ENCODE results near the gene CIB4. TPM values are rescaled to one million over a fixed set of nuclear protein-coding genes. Genes with fewer than 3 reads are reported as not detected.

The CIB4 gene
- total and polyA plus RNA-seq, 2 of the 4 experiments (the other 2 are of a cell fraction): not detected

GRCh38 chr2:26636935-26637334 is 4.2 kb downstream of the CIB4 start:
- DNase-seq: no peak
- Histone ChIP-seq H4K5ac (ENCODE audit: low read depth, low read length) (no peak overlapping the region), H3K23ac (ENCODE audit: low read depth, low read length) (no peak overlapping the region), H2BK20ac (ENCODE audit: low read depth, low read length) (no peak overlapping the region), H2BK15ac (ENCODE audit: low read depth, low read length) (no peak overlapping the region), H3K79me1 (ENCODE audit: low read depth in 1 of 2, low read length in 2 of 2) (no peaks in the 10 kb centered on the region), H2BK5ac (ENCODE audit: low read depth, low read length, poor library complexity, severe bottlenecking) (no peak overlapping the region), H3K14ac (replicated peaks; ENCODE audit: low read depth, low read length) (no peak overlapping the region), H3K18ac (ENCODE audit: low read depth, low read length) (no peak overlapping the region), H3K4me2 (ENCODE audit: low read depth, low read length) (no peak overlapping the region), H2BK120ac (ENCODE audit: low read depth, low read length) (no peak overlapping the region), H3K4ac (ENCODE audit: low read depth, low read length) (no peak overlapping the region), H2AK9ac (replicated peaks; ENCODE audit: low read depth, low read length, poor library complexity) (no peak overlapping the region), H4K91ac (ENCODE audit: insufficient read depth, low read depth, low read length) (no peak overlapping the region), H3K36me3 (ENCODE audit: control insufficient read depth, insufficient read depth, low read length) (no peaks in the 10 kb centered on the region), H3K56ac (ENCODE audit: extremely low read depth, insufficient read depth, low read length) (no peak overlapping the region), H3K27ac (ENCODE audit: insufficient read depth, low read length) (no peak overlapping the region), H4K20me1 (ENCODE audit: insufficient read depth, low read length) (no peaks in the 10 kb centered on the region), H4K8ac (ENCODE audit: low read depth in 2 of 2, low read length in 2 of 2) (no peak overlapping the region), H2AK5ac (ENCODE audit: low read depth, low read length) (no peak overlapping the region), H3K9ac (ENCODE audit: low read depth, low read length) (no peak overlapping the region), H3K4me1 (ENCODE audit: control insufficient read depth, insufficient read depth, low read length) (peaks cover 2% of the 10 kb centered on the region; the same call in 1 of the 2 replicates), H3K27me3 (ENCODE audit: control insufficient read depth, insufficient read depth, low read length) (peaks cover 46% of the 10 kb centered on the region), H3K4me3 (ENCODE audit: insufficient read depth, low read depth, low read length) (no peak overlapping the region), H2AFZ (replicated peaks; ENCODE audit: low read length, poor library complexity) (no peak overlapping the region), H3K9me3 (ENCODE audit: control insufficient read depth, insufficient read depth, low read length) (no peaks in the 10 kb centered on the region), H3K9me1 (ENCODE audit: insufficient read depth, low read length) (no peaks in the 10 kb centered on the region)
- ATAC-seq (ENCODE audit: low read depth): no peak
- CTCF ChIA-PET: no interaction called here
- dilution Hi-C loops (cut with HindIII; ENCODE audit: low sequenced_read_pairs, unreplicated experiment) (no loop called here), intact Hi-C loops (cut with micrococcal nuclease) (no loop called here), in situ Hi-C loops (cut with MboI; ENCODE audit: low sequenced_read_pairs) (no loop called here)
- BruUV-seq (replicated peaks): no TSS peak
- no CpG with 5 or more reads among the region's 6 CpGs for WGBS, 2 experiments (ENCODE audit: extremely low coverage in 2 of 2, insufficient read length in 1 of 2)
- TF ChIP-seq ELK1 (IDR thresholded peaks at IDR 0.05; ENCODE audit: borderline replicate concordance, low read depth, low read length) (no peak), NFE2L2 (IDR thresholded peaks at IDR 0.05; ENCODE audit: low read depth, low read length) (no peak), CHD1 (IDR thresholded peaks at IDR 0.05; ENCODE audit: low read depth, low read length) (no peak), RFX5 (IDR thresholded peaks at IDR 0.05; ENCODE audit: low read depth, low read length) (no peak), FOS (IDR thresholded peaks at IDR 0.05; ENCODE audit: low read depth, low read length) (no peak), POLR2A (IDR thresholded peaks at IDR 0.05; ENCODE audit: low read depth, low read length) (no peak), RCOR1 (IDR thresholded peaks at IDR 0.05; ENCODE audit: insufficient replicate concordance, low read length) (no peak), MAFK (IDR thresholded peaks at IDR 0.05; ENCODE audit: low read depth, low read length) (no peak), MAZ (IDR thresholded peaks at IDR 0.05; ENCODE audit: borderline replicate concordance, low read depth, low read length) (no peak), BHLHE40 (IDR thresholded peaks at IDR 0.05; ENCODE audit: low read depth, low read length) (no peak), USF2 (IDR thresholded peaks at IDR 0.05; ENCODE audit: low read depth, low read length) (no peak), RAD21 (IDR thresholded peaks at IDR 0.05; ENCODE audit: low read length) (no peak), CTCF (conservative IDR thresholded peaks at IDR 0.05; ENCODE audit: low read depth, low read length) (no peak)
- POLR2A ChIA-PET (ENCODE audit: unreplicated experiment): no interaction called here

All from IMR-90 (cell line).